BE2C (cell line): ENCODE data around the gene CEP57L1.
"Not testable (repeated sequence)": the region's sequence is repeated elsewhere in the genome, so short reads cannot be mapped to it uniquely, and the experiment has no call there.

ENCODE experiments used
- DNase-seq: peaks from one replicate; pipeline ENCODE4 v3.0.0-alpha.2; 2020
- H3K27me3 ChIP-seq: fragments of 250-450 bp; sonication (Bioruptor Pico); 2 replicates; pipeline ENCODE4 v1.5.1; 2020; ENCODE audit warnings: mild to moderate bottlenecking
- H3K36me3 ChIP-seq: fragments of 250-450 bp; sonication (Bioruptor Pico); 2 replicates; pipeline ENCODE4 v1.5.1; 2020; ENCODE audit warnings: mild to moderate bottlenecking
- H3K4me1 ChIP-seq: fragments of 250-450 bp; sonication (Bioruptor Pico); 2 replicates; pipeline ENCODE4 v1.5.1; 2020
- H3K4me3 ChIP-seq: 2 replicates; pipeline ENCODE4 v1.5.1; 2011; ENCODE audit warnings: low read depth, low read length
- H3K9me3 ChIP-seq: fragments of 250-450 bp; sonication (Bioruptor Pico); 2 replicates; pipeline ENCODE4 v1.5.1; 2020
- TF ChIP-seq, protein P1 (sequence below): IDR thresholded peaks from 2 replicates; pipeline ENCODE4 v1.5.1; 2012; ENCODE audit warnings: mild to moderate bottlenecking, low read depth, low read length

CEP57L1 gene

DNA sequence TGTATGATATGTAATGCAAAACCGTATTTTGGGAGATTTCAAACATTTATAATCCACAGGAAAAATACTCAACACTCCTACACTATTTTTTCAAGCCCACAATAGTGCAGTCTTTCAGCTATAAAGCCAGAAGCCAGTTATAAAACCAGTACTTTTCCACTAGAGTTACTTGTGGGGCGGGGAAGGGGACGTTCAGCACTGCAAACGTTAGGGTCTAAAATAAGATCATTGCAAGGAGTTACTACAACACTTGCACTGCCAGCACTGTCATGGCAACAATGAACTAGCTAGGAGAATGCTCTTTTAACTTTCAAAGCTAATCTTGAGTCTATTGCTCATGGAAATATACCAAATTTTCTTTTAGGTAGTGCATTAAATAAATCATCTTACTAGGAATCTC is 15.3 kb upstream of the CEP57L1 start:
- Histone ChIP-seq H3K36me3 (no peaks in the 10 kb centered on the region; the same call in 1 of the 2 replicates), H3K4me1 (no peaks in the 10 kb centered on the region), H3K9me3 (no peaks in the 10 kb centered on the region), H3K4me3 (no peak overlapping the region), H3K27me3 (no peaks in the 10 kb centered on the region)
- TF ChIP-seq, protein P1, sequence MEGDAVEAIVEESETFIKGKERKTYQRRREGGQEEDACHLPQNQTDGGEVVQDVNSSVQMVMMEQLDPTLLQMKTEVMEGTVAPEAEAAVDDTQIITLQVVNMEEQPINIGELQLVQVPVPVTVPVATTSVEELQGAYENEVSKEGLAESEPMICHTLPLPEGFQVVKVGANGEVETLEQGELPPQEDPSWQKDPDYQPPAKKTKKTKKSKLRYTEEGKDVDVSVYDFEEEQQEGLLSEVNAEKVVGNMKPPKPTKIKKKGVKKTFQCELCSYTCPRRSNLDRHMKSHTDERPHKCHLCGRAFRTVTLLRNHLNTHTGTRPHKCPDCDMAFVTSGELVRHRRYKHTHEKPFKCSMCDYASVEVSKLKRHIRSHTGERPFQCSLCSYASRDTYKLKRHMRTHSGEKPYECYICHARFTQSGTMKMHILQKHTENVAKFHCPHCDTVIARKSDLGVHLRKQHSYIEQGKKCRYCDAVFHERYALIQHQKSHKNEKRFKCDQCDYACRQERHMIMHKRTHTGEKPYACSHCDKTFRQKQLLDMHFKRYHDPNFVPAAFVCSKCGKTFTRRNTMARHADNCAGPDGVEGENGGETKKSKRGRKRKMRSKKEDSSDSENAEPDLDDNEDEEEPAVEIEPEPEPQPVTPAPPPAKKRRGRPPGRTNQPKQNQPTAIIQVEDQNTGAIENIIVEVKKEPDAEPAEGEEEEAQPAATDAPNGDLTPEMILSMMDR: no peak
- no peak for DNase-seq

DNA sequence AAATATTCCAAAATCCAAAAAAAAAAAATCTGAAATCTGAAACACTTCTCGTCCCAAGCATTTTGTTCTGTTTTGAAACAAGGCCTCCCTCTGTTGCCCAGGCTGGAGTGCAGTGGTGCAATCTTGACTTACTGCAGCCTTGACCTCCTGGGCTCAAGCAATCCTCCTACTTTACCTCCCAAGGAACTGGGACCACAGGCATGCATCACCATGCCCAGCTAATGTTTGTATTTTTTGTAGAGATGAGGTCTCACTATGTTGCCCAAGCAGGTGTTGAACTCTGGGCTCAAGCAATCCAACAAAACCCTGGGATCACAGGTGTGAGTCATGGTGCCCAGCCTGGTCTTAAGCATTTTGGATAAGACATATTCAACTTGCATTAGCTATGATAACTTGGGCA is 14.3 kb upstream of the CEP57L1 start:
- TF ChIP-seq, protein P1: no peak
- Histone ChIP-seq H3K27me3 (no peaks in the 10 kb centered on the region), H3K9me3 (no peaks in the 10 kb centered on the region), H3K36me3 (no peaks in the 10 kb centered on the region; the same call in 1 of the 2 replicates), H3K4me3 (no peak overlapping the region), H3K4me1 (no peaks in the 10 kb centered on the region)
- no peak for DNase-seq

- H3K4me1 ChIP-seq: no peaks in the 10 kb centered on the region
- no peak for DNase-seq
- no peaks in the 10 kb centered on the region for H3K9me3 ChIP-seq
- no peak overlapping the region for H3K4me3 ChIP-seq
- TF ChIP-seq, protein P1: no peak
- H3K27me3 ChIP-seq: no peaks in the 10 kb centered on the region
- H3K36me3 ChIP-seq: no peaks in the 10 kb centered on the region; the same call in 1 of the 2 replicates
These were observed 13.7 kb upstream of the CEP57L1 start for GRCh38 chr6:109081516-109082187.

- H3K27me3 ChIP-seq: no peaks in the 10 kb centered on the region
- no peak for DNase-seq
- H3K4me3 ChIP-seq: no peak overlapping the region
- no peaks in the 10 kb centered on the region for H3K4me1 ChIP-seq
- no peaks in the 10 kb centered on the region for H3K9me3 ChIP-seq
- TF ChIP-seq, protein P1: no peak
- H3K36me3 ChIP-seq: no peaks in the 10 kb centered on the region; the same call in 1 of the 2 replicates
These were observed 13.1 kb upstream of the CEP57L1 start for GRCh38 chr6:109082188-109082577.

- H3K36me3 ChIP-seq: no peaks in the 10 kb centered on the region; the same call in 1 of the 2 replicates
- no peak overlapping the region for H3K4me3 ChIP-seq
- H3K27me3 ChIP-seq: no peaks in the 10 kb centered on the region
- DNase-seq: no peak
- no peaks in the 10 kb centered on the region for H3K9me3 ChIP-seq
- 0 out of 2 replicates have a peak, but pooled peaks cover 6% of the 10 kb centered on the region for H3K4me1 ChIP-seq
- TF ChIP-seq, protein P1: no peak
These were observed 11.7 kb upstream of the CEP57L1 start for GRCh38 chr6:109083657-109084056.

- DNase-seq, H3K9me3 ChIP-seq, H3K36me3 ChIP-seq, H3K4me1 ChIP-seq, H3K27me3 ChIP-seq, H3K4me3 ChIP-seq: not testable (repeated sequence)
These were observed 11.2 kb upstream of the CEP57L1 start for GRCh38 chr6:109084146-109084545.
